Central memory CD8-positive, alpha-beta T cell (primary cell): ENCODE measurements around the gene STK32B.
"Not testable (repeated sequence)": the region's sequence is repeated elsewhere in the genome, so short reads cannot be mapped to it uniquely, and the experiment has no call there.

Experiments
- ATAC-seq: fragments of 150-1000 bp; cut with Tn5 transposase; replicated peaks from 2 replicates; pipeline ENCODE4 v1.10.0; 2022; ENCODE audit warnings: mild to moderate bottlenecking, moderate FRiP score, moderate number of reproducible peaks; ENCODE audit not compliant: poor library complexity, severe bottlenecking; ENCODE audit errors: extremely low read depth
- DNase-seq, 2 donors: peaks; one replicate each; pipeline ENCODE4 v3.0.0; 2021; ENCODE audit warnings: low spot score in 2 of 2
- H3K27ac Mint-ChIP-seq: one replicate; pipeline ENCODE4 v1.8.0; 2022; ENCODE audit warnings: low read depth, mild to moderate bottlenecking, moderate library complexity, mixed read lengths
- H3K27me3 Mint-ChIP-seq: one replicate; pipeline ENCODE4 v1.8.0; 2022; ENCODE audit warnings: mixed read lengths
- H3K36me3 Mint-ChIP-seq: one replicate; pipeline ENCODE4 v1.8.0; 2022; ENCODE audit warnings: mild to moderate bottlenecking, moderate library complexity, mixed read lengths; ENCODE audit not compliant: insufficient read depth
- H3K4me1 Mint-ChIP-seq: one replicate; pipeline ENCODE4 v1.8.0; 2022; ENCODE audit warnings: mixed read lengths
- H3K4me3 Mint-ChIP-seq: one replicate; pipeline ENCODE4 v1.8.0; 2022; ENCODE audit warnings: mild to moderate bottlenecking, moderate library complexity, mixed read lengths
- H3K9me3 Mint-ChIP-seq: one replicate; pipeline ENCODE4 v1.8.0; 2022; ENCODE audit warnings: mixed read lengths

Gene STK32B

GRCh38 chr4:5250536-5250935 is 199.3 kb downstream of the STK32B start:
- ATAC-seq, H3K27ac Mint-ChIP-seq, H3K9me3 Mint-ChIP-seq, DNase-seq, H3K36me3 Mint-ChIP-seq, H3K4me3 Mint-ChIP-seq, H3K4me1 Mint-ChIP-seq: not testable (repeated sequence)
- H3K27me3 Mint-ChIP-seq = peaks cover 61% of the 10 kb centered on the region

- H3K36me3 Mint-ChIP-seq = no peaks in the 10 kb centered on the region
- DNase-seq (no peak), ATAC-seq (no peak)
- peaks cover 35% of the 10 kb centered on the region for H3K27me3 Mint-ChIP-seq
- H3K4me3 Mint-ChIP-seq = no peak overlapping the region
- no peak overlapping the region for H3K27ac Mint-ChIP-seq
- no peaks in the 10 kb centered on the region for H3K9me3 Mint-ChIP-seq
- no peaks in the 10 kb centered on the region for H3K4me1 Mint-ChIP-seq
Measured at GRCh38 chr4:5256421-5256820, 205.1 kb downstream of the STK32B start.

GRCh38 chr4:5257086-5257485 is 205.8 kb downstream of the STK32B start:
- DNase-seq (no peak), ATAC-seq (no peak)
- H3K36me3 Mint-ChIP-seq = no peaks in the 10 kb centered on the region
- no peak overlapping the region for H3K27ac Mint-ChIP-seq
- no peak overlapping the region for H3K4me3 Mint-ChIP-seq
- H3K9me3 Mint-ChIP-seq = no peaks in the 10 kb centered on the region
- H3K4me1 Mint-ChIP-seq = no peaks in the 10 kb centered on the region
- peaks cover 28% of the 10 kb centered on the region for H3K27me3 Mint-ChIP-seq

- Mint-ChIP-seq H3K9me3 (no peaks in the 10 kb centered on the region), H3K36me3 (peaks cover 2% of the 10 kb centered on the region), H3K27ac (no peak overlapping the region), H3K4me1 (no peaks in the 10 kb centered on the region), H3K27me3 (peaks cover 16% of the 10 kb centered on the region), H3K4me3 (no peak overlapping the region)
- DNase-seq = no peak
- ATAC-seq = no peak
Measured at GRCh38 chr4:5259471-5259870, 208.2 kb downstream of the STK32B start.

- H3K27me3 Mint-ChIP-seq = peaks cover 16% of the 10 kb centered on the region
Measured at GRCh38 chr4:5260121-5260520, 208.8 kb downstream of the STK32B start.

GRCh38 chr4:5261866-5262265 is 210.6 kb downstream of the STK32B start:
- ATAC-seq = no peak
- H3K27ac Mint-ChIP-seq = no peak overlapping the region

More at GRCh38 chr4:5260121-5260520, 208.8 kb downstream of the STK32B start:
- Mint-ChIP-seq H3K4me3 (no peak overlapping the region), H3K4me1 (no peaks in the 10 kb centered on the region), H3K9me3 (no peaks in the 10 kb centered on the region), H3K36me3 (peaks cover 2% of the 10 kb centered on the region), H3K27ac (no peak overlapping the region)
- DNase-seq (no peak), ATAC-seq (no peak)

GRCh38 chr4:5266991-5267390 is 215.7 kb downstream of the STK32B start:
- no peak overlapping the region for H3K4me3 Mint-ChIP-seq
- no peaks in the 10 kb centered on the region for H3K9me3 Mint-ChIP-seq
- DNase-seq = no peak
- peaks cover 12% of the 10 kb centered on the region for H3K27me3 Mint-ChIP-seq
- no peak for ATAC-seq
- no peak overlapping the region for H3K27ac Mint-ChIP-seq
- no peaks in the 10 kb centered on the region for H3K4me1 Mint-ChIP-seq
- peaks cover 2% of the 10 kb centered on the region for H3K36me3 Mint-ChIP-seq

More at GRCh38 chr4:5261866-5262265, 210.6 kb downstream of the STK32B start:
- peaks cover 2% of the 10 kb centered on the region for H3K36me3 Mint-ChIP-seq
- no peaks in the 10 kb centered on the region for H3K4me1 Mint-ChIP-seq
- H3K9me3 Mint-ChIP-seq = no peaks in the 10 kb centered on the region
- H3K4me3 Mint-ChIP-seq = no peak overlapping the region
- no peak for DNase-seq
- H3K27me3 Mint-ChIP-seq = peaks cover 16% of the 10 kb centered on the region

- Mint-ChIP-seq H3K4me3 (no peak overlapping the region), H3K36me3 (peaks cover 2% of the 10 kb centered on the region), H3K4me1 (no peaks in the 10 kb centered on the region), H3K9me3 (no peaks in the 10 kb centered on the region), H3K27me3 (peaks cover 12% of the 10 kb centered on the region), H3K27ac (no peak overlapping the region)
- no peak for DNase-seq
- ATAC-seq = no peak
Measured at GRCh38 chr4:5267408-5267807, 216.1 kb downstream of the STK32B start.

GRCh38 chr4:5276475-5277075 is 225.3 kb downstream of the STK32B start:
- H3K36me3 Mint-ChIP-seq = no peaks in the 10 kb centered on the region
- no peak overlapping the region for H3K27ac Mint-ChIP-seq
- H3K4me1 Mint-ChIP-seq = no peaks in the 10 kb centered on the region
- ATAC-seq (no peak), DNase-seq (no peak)
- no peak overlapping the region for H3K4me3 Mint-ChIP-seq
- H3K9me3 Mint-ChIP-seq = peaks cover 5% of the 10 kb centered on the region
- no peaks in the 10 kb centered on the region for H3K27me3 Mint-ChIP-seq

GRCh38 chr4:5277079-5277478 is 225.8 kb downstream of the STK32B start:
- Mint-ChIP-seq H3K4me1 (no peaks in the 10 kb centered on the region), H3K4me3 (no peak overlapping the region), H3K27me3 (no peaks in the 10 kb centered on the region), H3K9me3 (peaks cover 5% of the 10 kb centered on the region), H3K27ac (no peak overlapping the region), H3K36me3 (no peaks in the 10 kb centered on the region)
- DNase-seq = no peak
- ATAC-seq = no peak

- no peak overlapping the region for H3K4me3 Mint-ChIP-seq
- H3K27me3 Mint-ChIP-seq = no peaks in the 10 kb centered on the region
- ATAC-seq = no peak
- no peaks in the 10 kb centered on the region for H3K36me3 Mint-ChIP-seq
- no peak for DNase-seq
- peaks cover 5% of the 10 kb centered on the region for H3K9me3 Mint-ChIP-seq
- H3K27ac Mint-ChIP-seq = no peak overlapping the region
- no peaks in the 10 kb centered on the region for H3K4me1 Mint-ChIP-seq
Measured at GRCh38 chr4:5278213-5278612, 226.9 kb downstream of the STK32B start.

GRCh38 chr4:5280069-5280468 is 228.8 kb downstream of the STK32B start:
- DNase-seq, H3K4me1 Mint-ChIP-seq, H3K36me3 Mint-ChIP-seq, H3K9me3 Mint-ChIP-seq, H3K27me3 Mint-ChIP-seq, ATAC-seq, H3K4me3 Mint-ChIP-seq, H3K27ac Mint-ChIP-seq: not testable (repeated sequence)

GRCh38 chr4:5280828-5281227 is 229.5 kb downstream of the STK32B start:
- Mint-ChIP-seq H3K9me3 (no peaks in the 10 kb centered on the region), H3K36me3 (no peaks in the 10 kb centered on the region), H3K27ac (no peak overlapping the region), H3K27me3 (no peaks in the 10 kb centered on the region), H3K4me3 (no peak overlapping the region), H3K4me1 (no peaks in the 10 kb centered on the region)
- ATAC-seq = no peak
- no peak for DNase-seq
